HCT116 (cell line): Measurements from ENCODE around the gene CDH13. TPM values are rescaled to one million over a fixed set of nuclear protein-coding genes. Genes with fewer than 3 reads are reported as not detected.

Experiments used
- ATAC-seq: fragments of 200-7000 bp; cut with Tn5 transposase; 2 replicates; pipeline ENCODE4 v1.9.1; 2020; ENCODE audit warnings: mild to moderate bottlenecking, moderate library complexity
- BruUV-seq: library from RNA; stranded (reverse); fragments of 400-500 nt; replicated peaks from 2 replicates; lab custom pipeline; 2021; lab: Mats Ljungman, UMichigan
- CTCF ChIA-PET: fragments of 300-600 bp; sonication (Branson Sonifier 250); formaldehyde crosslinking; loops from one replicate; lab custom pipeline; 2021; ENCODE audit warnings: antibody characterized with exemption; lab: Charles Lee
- POLR2A ChIA-PET: fragments of 300-600, 350-600 bp; sonication (Branson Sonifier 250); formaldehyde crosslinking; loops from one replicate; lab custom pipeline; 2021; ENCODE audit warnings: antibody characterized with exemption; lab: Charles Lee
- RAD21 ChIA-PET, 2 experiments: fragments of 300-600 bp; sonication (Branson Sonifier 250); formaldehyde crosslinking; loops; one replicate each; lab custom pipeline; 2023; ENCODE audit warnings: low total read pairs in 2 of 2; ENCODE audit not compliant: uncharacterized antibody in 2 of 2, unreplicated experiment in 2 of 2, low non-redundant PET in 1 of 2; lab: Charles Lee
- DNase-seq: peaks from one replicate; pipeline ENCODE4 v3.0.0-alpha.2; 2010; ENCODE audit warnings: low read depth, low spot score
- H2AFZ ChIP-seq: fragments of 200-600 bp; shearing (Covaris generic), sonication (generic); 2 replicates; pipeline ENCODE4 v1.6.1; 2017; ENCODE audit warnings: low read depth, mixed run types, mixed read lengths, antibody characterized with exemption, low read length; ENCODE audit not compliant: poor library complexity, severe bottlenecking
- H3K27ac ChIP-seq: 2 replicates; pipeline ENCODE4 v1.5.1; 2012; ENCODE audit warnings: low read depth, low read length
- H3K27me3 ChIP-seq: fragments of 200-600 bp; sonication (generic); 2 replicates; pipeline ENCODE4 v1.6.1; 2016; ENCODE audit warnings: mixed run types, low read length, mixed read lengths; ENCODE audit not compliant: insufficient read depth
- H3K36me3 ChIP-seq, 2 experiments: fragments of 200-500 bp in 1 of 2; fragments of 200-600 bp in 1 of 2; sonication (Bioruptor generic) in 1 of 2; sonication (generic) in 1 of 2; 2 replicates each; pipeline versions ENCODE4 v1.5.1 to v1.6.1; 2014 to 2016; ENCODE audit warnings: low read length in 2 of 2, inconsistent platforms in 1 of 2, mixed read lengths in 1 of 2, mixed run types in 1 of 2; ENCODE audit not compliant: insufficient read depth in 2 of 2, control insufficient read depth in 1 of 2
- H3K4me1 ChIP-seq, 2 experiments: fragments of 200-600 bp in 1 of 2; sonication (generic) in 1 of 2; 2 replicates each; pipeline versions ENCODE4 v1.5.1 to v1.6.1; 2012 to 2017; ENCODE audit warnings: low read length in 2 of 2, inconsistent platforms in 1 of 2, mild to moderate bottlenecking in 1 of 2, mixed read lengths in 1 of 2, mixed run types in 1 of 2, moderate library complexity in 1 of 2; ENCODE audit not compliant: insufficient read depth in 2 of 2, control insufficient read depth in 1 of 2
- H3K4me2 ChIP-seq: fragments of 200-600 bp; sonication (generic); 2 replicates; pipeline ENCODE4 v1.6.1; 2017; ENCODE audit warnings: mixed run types, low read length, mixed read lengths
- H3K4me3 ChIP-seq, 2 experiments: fragments of 200-600 bp in 1 of 2; sonication (generic) in 1 of 2; replicated peaks in 1 of 2; 2 replicates each; pipeline ENCODE4 v1.5.1; 2011 to 2016; ENCODE audit warnings: low read length in 2 of 2, control low read depth in 1 of 2, low read depth in 1 of 2, mild to moderate bottlenecking in 1 of 2, mixed read lengths in 1 of 2, mixed run types in 1 of 2
- H3K79me2 ChIP-seq: fragments of 200-600 bp; sonication (generic); 2 replicates; pipeline ENCODE4 v1.6.1; 2017; ENCODE audit warnings: mild to moderate bottlenecking, mixed run types, low read length, moderate library complexity, mixed read lengths; ENCODE audit not compliant: insufficient read depth
- H3K9ac ChIP-seq: fragments of 200-600 bp; sonication (generic); 2 replicates; pipeline ENCODE4 v1.6.1; 2016; ENCODE audit warnings: low read length, mixed read lengths
- H3K9me2 ChIP-seq: fragments of 200-600 bp; sonication (generic), shearing (Covaris generic); 2 replicates; pipeline ENCODE4 v1.6.1; 2017; ENCODE audit warnings: mixed run types, mild to moderate bottlenecking, moderate library complexity; ENCODE audit not compliant: insufficient read depth
- H3K9me3 ChIP-seq, 2 experiments: fragments of 200-500 bp in 1 of 2; fragments of 200-600 bp in 1 of 2; sonication (Bioruptor generic) in 1 of 2; sonication (generic) in 1 of 2; 2 replicates each; pipeline ENCODE4 v1.6.1; 2014 to 2017; ENCODE audit warnings: low read length in 2 of 2, mixed read lengths in 2 of 2, inconsistent platforms in 1 of 2, low read depth in 1 of 2, mild to moderate bottlenecking in 1 of 2, mixed run types in 1 of 2, moderate library complexity in 1 of 2; ENCODE audit not compliant: control insufficient read depth in 1 of 2, insufficient read depth in 1 of 2
- H4K20me1 ChIP-seq: fragments of 200-600 bp; sonication (generic), shearing (Covaris generic); 2 replicates; pipeline ENCODE4 v1.6.1; 2017; ENCODE audit warnings: mixed run types, mild to moderate bottlenecking, moderate library complexity; ENCODE audit not compliant: insufficient read depth
- CBX3 ChIP-seq: IDR thresholded peaks from 2 replicates; pipeline ENCODE4 v1.6.1; 2012; ENCODE audit warnings: low read depth
- EGR1 ChIP-seq: IDR thresholded peaks from 2 replicates; pipeline ENCODE4 v1.6.1; 2012; ENCODE audit warnings: low read depth
- EZH2 ChIP-seq: fragments of 200-600 bp; sonication (generic); IDR thresholded peaks from 2 replicates; pipeline ENCODE4 v1.6.1; 2017; ENCODE audit warnings: antibody characterized with exemption, mixed run types
- FOSL1 ChIP-seq: IDR thresholded peaks from 2 replicates; pipeline ENCODE4 v1.6.1; 2012; ENCODE audit warnings: low read depth
- POLR2A ChIP-seq: IDR thresholded peaks from 2 replicates; pipeline ENCODE4 v1.7.0; 2011; ENCODE audit warnings: borderline replicate concordance; ENCODE audit not compliant: insufficient read depth, insufficient read length; ENCODE audit errors: extremely low read depth
- RAD21 ChIP-seq: IDR thresholded peaks from 2 replicates; pipeline ENCODE4 v1.6.1; 2012; ENCODE audit warnings: low read depth, mild to moderate bottlenecking
- SP1 ChIP-seq: IDR thresholded peaks from 2 replicates; pipeline ENCODE4 v1.6.1; 2012; ENCODE audit warnings: low read depth
- SRF ChIP-seq: IDR thresholded peaks from 2 replicates; pipeline ENCODE4 v1.6.1; 2012; ENCODE audit warnings: low read depth
- TCF7L2 ChIP-seq: IDR thresholded peaks from 2 replicates; pipeline ENCODE4 v1.7.0; 2011; ENCODE audit warnings: borderline replicate concordance, inconsistent platforms; ENCODE audit not compliant: insufficient read depth, insufficient read length; ENCODE audit errors: extremely low read depth
- YY1 ChIP-seq: IDR thresholded peaks from 2 replicates; pipeline ENCODE4 v1.6.1; 2011; ENCODE audit warnings: low read length, low read depth, moderate library complexity, mild to moderate bottlenecking; ENCODE audit not compliant: insufficient replicate concordance; ENCODE audit errors: extremely low read depth
- ZBTB33 ChIP-seq: IDR thresholded peaks from 2 replicates; pipeline ENCODE4 v1.6.1; 2011; ENCODE audit warnings: mild to moderate bottlenecking, low read length, moderate library complexity; ENCODE audit not compliant: insufficient replicate concordance; ENCODE audit errors: extremely low read depth
- ZFX ChIP-seq: fragments of 450-650 bp; IDR thresholded peaks from 2 replicates; pipeline ENCODE4 v1.6.1; 2017
- intact Hi-C: fragments of 100-400 bp; cut with micrococcal nuclease; formaldehyde crosslinking; loops from 2 replicates; pipeline ENCODE4 v1.10.0; 2022
- total RNA-seq: library from RNA; stranded (reverse); gene quantifications from one replicate; pipeline ENCODE4 v1.2.1, GENCODE V29; 2021; ENCODE audit not compliant: unreplicated experiment

CDH13 gene
- total RNA-seq, 1 experiment from 2014 or later: not detected

- Histone ChIP-seq H3K9ac (no peak overlapping the region), H3K27ac (no peak overlapping the region), H4K20me1 (no peaks in the 10 kb centered on the region), H3K9me3 (peaks cover 8 to 44% of the 10 kb centered on the region in 2 experiments; a peak in 2 of 4 replicates), H3K27me3 (no peaks in the 10 kb centered on the region), H3K4me1 (no peaks in the 10 kb centered on the region), H3K36me3 (no peaks in the 10 kb centered on the region; a peak in 1 of 4 replicates), H2AFZ (no peak overlapping the region), H3K4me3 (no peak overlapping the region), H3K4me2 (no peak overlapping the region), H3K79me2 (no peaks in the 10 kb centered on the region), H3K9me2 (no peaks in the 10 kb centered on the region)
- ATAC-seq (no peak), DNase-seq (no peak)
- ChIA-PET RAD21 (no interaction called here), CTCF (no interaction called here), POLR2A (no interaction called here)
- BruUV-seq: no TSS peak
- TF ChIP-seq SRF (no peak), ZFX (no peak), TCF7L2 (no peak), POLR2A (no peak), YY1 (no peak), FOSL1 (no peak), EGR1 (no peak), SP1 (no peak), ZBTB33 (no peak), RAD21 (no peak), EZH2 (no peak), CBX3 (no peak)
- intact Hi-C loops: no loop called here
These were observed 441.9 kb downstream of the CDH13 start for GRCh38 chr16:83068686-83069085.
